GM19193 (cell line): ENCODE results near the gene NCAM1.

Source experiments
- POLR2A ChIP-seq: IDR thresholded peaks from 4 replicates; pipeline ENCODE4 v1.6.1; 2011; ENCODE audit not compliant: insufficient read depth, insufficient read length; ENCODE audit errors: extremely low read depth

NCAM1 gene

GRCh38 chr11:113119966-113120736 is 158.9 kb downstream of the NCAM1 start:
- no peak for TF ChIP-seq POLR2A

- TF ChIP-seq POLR2A = no peak
Observed at GRCh38 chr11:113121746-113122145, 160.5 kb downstream of the NCAM1 start.

GRCh38 chr11:113124006-113124405 is 162.8 kb downstream of the NCAM1 start:
- TF ChIP-seq POLR2A = no peak

- TF ChIP-seq POLR2A = no peak
Observed at GRCh38 chr11:113124578-113124977, 163.4 kb downstream of the NCAM1 start.

- TF ChIP-seq POLR2A = no peak
Observed at GRCh38 chr11:113129261-113129992, 168.2 kb downstream of the NCAM1 start.

- TF ChIP-seq POLR2A = no peak
Observed at GRCh38 chr11:113131036-113131775, 170.0 kb downstream of the NCAM1 start.

- TF ChIP-seq POLR2A = no peak
Observed at GRCh38 chr11:113133071-113133470, 171.9 kb downstream of the NCAM1 start.

- no peak for TF ChIP-seq POLR2A
Observed at GRCh38 chr11:113134626-113135025, 173.4 kb downstream of the NCAM1 start.

- no peak for TF ChIP-seq POLR2A
Observed at GRCh38 chr11:113137713-113138529, 176.7 kb downstream of the NCAM1 start.

GRCh38 chr11:113138731-113139130 is 177.5 kb downstream of the NCAM1 start:
- no peak for TF ChIP-seq POLR2A

GRCh38 chr11:113141010-113141409 is 179.8 kb downstream of the NCAM1 start:
- no peak for TF ChIP-seq POLR2A

GRCh38 chr11:113142508-113142907 is 181.3 kb downstream of the NCAM1 start:
- TF ChIP-seq POLR2A = no peak

GRCh38 chr11:113147249-113147648 is 186.0 kb downstream of the NCAM1 start:
- no peak for TF ChIP-seq POLR2A

- no peak for TF ChIP-seq POLR2A
Observed at GRCh38 chr11:113148076-113148475, 186.9 kb downstream of the NCAM1 start.

GRCh38 chr11:113148652-113149051 is 187.4 kb downstream of the NCAM1 start:
- TF ChIP-seq POLR2A = no peak

- TF ChIP-seq POLR2A = no peak
Observed at GRCh38 chr11:113151521-113151920, 190.3 kb downstream of the NCAM1 start.

GRCh38 chr11:113152500-113152899 is 191.3 kb downstream of the NCAM1 start:
- TF ChIP-seq POLR2A = no peak
